Measurements from ENCODE around the gene PRKCA.
"Not testable (repeated sequence)": the region's sequence is repeated elsewhere in the genome, so short reads cannot be mapped to it uniquely, and the experiment has no call there.

Gene PRKCA

GRCh38 chr17:66611397-66611796 is 309.0 kb downstream of the PRKCA start:
- Histone ChIP-seq H3K27ac (ENCODE audit: low read length) (no peak overlapping the region), H3K27me3 (ENCODE audit: control insufficient read depth, insufficient read depth, low read length) (no peaks in the 10 kb centered on the region), H3K4me1 (ENCODE audit: control insufficient read depth, insufficient read depth, low read length) (no peaks in the 10 kb centered on the region), H3K36me3 (ENCODE audit: control insufficient read depth, insufficient read depth, low read length) (no peaks in the 10 kb centered on the region), H3K9me3 (ENCODE audit: control insufficient read depth, insufficient read depth, low read length) (no peaks in the 10 kb centered on the region), H3K4me3 (ENCODE audit: low read length) (no peak overlapping the region)
- no peak for DNase-seq (ENCODE audit: low read depth, low spot score)

GRCh38 chr17:66612993-66613392 is 310.6 kb downstream of the PRKCA start:
- no peaks in the 10 kb centered on the region for H3K9me3 ChIP-seq (ENCODE audit: control insufficient read depth, insufficient read depth, low read length)
- no peaks in the 10 kb centered on the region for H3K4me1 ChIP-seq (ENCODE audit: control insufficient read depth, insufficient read depth, low read length)
- no CpG with 5 or more reads among the region's 4 CpGs for WGBS (ENCODE audit: insufficient coverage, insufficient read length)
- H3K4me3 ChIP-seq (ENCODE audit: low read length) = no peak overlapping the region
- no peak overlapping the region for H3K27ac ChIP-seq (ENCODE audit: low read length)
- no peaks in the 10 kb centered on the region for H3K36me3 ChIP-seq (ENCODE audit: control insufficient read depth, insufficient read depth, low read length)
- H3K27me3 ChIP-seq (ENCODE audit: control insufficient read depth, insufficient read depth, low read length) = no peaks in the 10 kb centered on the region
- no peak for DNase-seq (ENCODE audit: low read depth, low spot score)

GRCh38 chr17:66614469-66614868 is 312.1 kb downstream of the PRKCA start:
- Histone ChIP-seq H3K4me3 (ENCODE audit: low read length) (no peak overlapping the region), H3K4me1 (ENCODE audit: control insufficient read depth, insufficient read depth, low read length) (no peaks in the 10 kb centered on the region), H3K27ac (ENCODE audit: low read length) (no peak overlapping the region), H3K9me3 (ENCODE audit: control insufficient read depth, insufficient read depth, low read length) (no peaks in the 10 kb centered on the region), H3K36me3 (ENCODE audit: control insufficient read depth, insufficient read depth, low read length) (no peaks in the 10 kb centered on the region), H3K27me3 (ENCODE audit: control insufficient read depth, insufficient read depth, low read length) (no peaks in the 10 kb centered on the region)
- no peak for DNase-seq (ENCODE audit: low read depth, low spot score)
- WGBS (ENCODE audit: insufficient coverage, insufficient read length) = no CpG with 5 or more reads among the region's 4 CpGs

- no peaks in the 10 kb centered on the region for H3K36me3 ChIP-seq (ENCODE audit: control insufficient read depth, insufficient read depth, low read length)
- no peaks in the 10 kb centered on the region for H3K9me3 ChIP-seq (ENCODE audit: control insufficient read depth, insufficient read depth, low read length)
- H3K27ac ChIP-seq (ENCODE audit: low read length) = no peak overlapping the region
- H3K4me1 ChIP-seq (ENCODE audit: control insufficient read depth, insufficient read depth, low read length) = no peaks in the 10 kb centered on the region
- DNase-seq (ENCODE audit: low read depth, low spot score) = no peak
- no peaks in the 10 kb centered on the region for H3K27me3 ChIP-seq (ENCODE audit: control insufficient read depth, insufficient read depth, low read length)
- no peak overlapping the region for H3K4me3 ChIP-seq (ENCODE audit: low read length)
- no CpG with 5 or more reads among the region's 6 CpGs for WGBS (ENCODE audit: insufficient coverage, insufficient read length)
These were observed 316.8 kb downstream of the PRKCA start for GRCh38 chr17:66619206-66619605.

- Histone ChIP-seq H3K9me3 (ENCODE audit: control insufficient read depth, insufficient read depth, low read length) (no peaks in the 10 kb centered on the region), H3K4me3 (ENCODE audit: low read length) (no peak overlapping the region), H3K27me3 (ENCODE audit: control insufficient read depth, insufficient read depth, low read length) (no peaks in the 10 kb centered on the region), H3K4me1 (ENCODE audit: control insufficient read depth, insufficient read depth, low read length) (no peaks in the 10 kb centered on the region), H3K27ac (ENCODE audit: low read length) (no peak overlapping the region), H3K36me3 (ENCODE audit: control insufficient read depth, insufficient read depth, low read length) (no peaks in the 10 kb centered on the region)
- DNase-seq (ENCODE audit: low read depth, low spot score) = no peak
- no CpG with 5 or more reads among the region's 2 CpGs for WGBS (ENCODE audit: insufficient coverage, insufficient read length)
These were observed 318.1 kb downstream of the PRKCA start for GRCh38 chr17:66620528-66620927.

- H3K36me3 ChIP-seq (ENCODE audit: control insufficient read depth, insufficient read depth, low read length); H3K27me3 ChIP-seq (ENCODE audit: control insufficient read depth, insufficient read depth, low read length); H3K4me3 ChIP-seq (ENCODE audit: low read length); H3K4me1 ChIP-seq (ENCODE audit: control insufficient read depth, insufficient read depth, low read length); DNase-seq (ENCODE audit: low read depth, low spot score); H3K27ac ChIP-seq (ENCODE audit: low read length); H3K9me3 ChIP-seq (ENCODE audit: control insufficient read depth, insufficient read depth, low read length): not testable (repeated sequence)
- WGBS (ENCODE audit: insufficient coverage, insufficient read length) = no CpG with 5 or more reads among the region's 2 CpGs
These were observed 322.2 kb downstream of the PRKCA start for GRCh38 chr17:66624630-66625029.

- Histone ChIP-seq H3K27ac (ENCODE audit: low read length) (no peak overlapping the region), H3K4me3 (ENCODE audit: low read length) (no peak overlapping the region), H3K36me3 (ENCODE audit: control insufficient read depth, insufficient read depth, low read length) (no peaks in the 10 kb centered on the region), H3K9me3 (ENCODE audit: control insufficient read depth, insufficient read depth, low read length) (no peaks in the 10 kb centered on the region), H3K4me1 (ENCODE audit: control insufficient read depth, insufficient read depth, low read length) (no peaks in the 10 kb centered on the region), H3K27me3 (ENCODE audit: control insufficient read depth, insufficient read depth, low read length) (no peaks in the 10 kb centered on the region)
- DNase-seq (ENCODE audit: low read depth, low spot score) = no peak
- no CpG with 5 or more reads among the region's 2 CpGs for WGBS (ENCODE audit: insufficient coverage, insufficient read length)
These were observed 322.9 kb downstream of the PRKCA start for GRCh38 chr17:66625311-66625767.

GRCh38 chr17:66627985-66628384 is 325.6 kb downstream of the PRKCA start:
- Histone ChIP-seq H3K9me3 (ENCODE audit: control insufficient read depth, insufficient read depth, low read length) (no peaks in the 10 kb centered on the region), H3K4me1 (ENCODE audit: control insufficient read depth, insufficient read depth, low read length) (no peaks in the 10 kb centered on the region), H3K36me3 (ENCODE audit: control insufficient read depth, insufficient read depth, low read length) (no peaks in the 10 kb centered on the region), H3K27me3 (ENCODE audit: control insufficient read depth, insufficient read depth, low read length) (no peaks in the 10 kb centered on the region; the same call in 1 of the 2 replicates), H3K4me3 (ENCODE audit: low read length) (no peak overlapping the region), H3K27ac (ENCODE audit: low read length) (no peak overlapping the region)
- DNase-seq (ENCODE audit: low read depth, low spot score) = no peak
- no CpG with 5 or more reads among the region's 4 CpGs for WGBS (ENCODE audit: insufficient coverage, insufficient read length)

GRCh38 chr17:66629762-66630161 is 327.3 kb downstream of the PRKCA start:
- no peaks in the 10 kb centered on the region for H3K9me3 ChIP-seq (ENCODE audit: control insufficient read depth, insufficient read depth, low read length)
- no peak overlapping the region for H3K4me3 ChIP-seq (ENCODE audit: low read length)
- no peak for DNase-seq (ENCODE audit: low read depth, low spot score)
- H3K36me3 ChIP-seq (ENCODE audit: control insufficient read depth, insufficient read depth, low read length) = no peaks in the 10 kb centered on the region
- no peaks in the 10 kb centered on the region; the same call in 1 of the 2 replicates for H3K27me3 ChIP-seq (ENCODE audit: control insufficient read depth, insufficient read depth, low read length)
- no CpG with 5 or more reads among the region's 3 CpGs for WGBS (ENCODE audit: insufficient coverage, insufficient read length)
- H3K4me1 ChIP-seq (ENCODE audit: control insufficient read depth, insufficient read depth, low read length) = no peaks in the 10 kb centered on the region
- no peak overlapping the region for H3K27ac ChIP-seq (ENCODE audit: low read length)

- no peaks in the 10 kb centered on the region for H3K36me3 ChIP-seq (ENCODE audit: control insufficient read depth, insufficient read depth, low read length)
- H3K27me3 ChIP-seq (ENCODE audit: control insufficient read depth, insufficient read depth, low read length) = no peaks in the 10 kb centered on the region; the same call in 1 of the 2 replicates
- no CpG with 5 or more reads among the region's 2 CpGs for WGBS (ENCODE audit: insufficient coverage, insufficient read length)
These were observed 328.0 kb downstream of the PRKCA start for GRCh38 chr17:66630379-66630778.

GRCh38 chr17:66630828-66631472 is 328.5 kb downstream of the PRKCA start:
- Histone ChIP-seq H3K36me3 (ENCODE audit: control insufficient read depth, insufficient read depth, low read length) (no peaks in the 10 kb centered on the region), H3K4me1 (ENCODE audit: control insufficient read depth, insufficient read depth, low read length) (no peaks in the 10 kb centered on the region), H3K27me3 (ENCODE audit: control insufficient read depth, insufficient read depth, low read length) (no peaks in the 10 kb centered on the region; the same call in 1 of the 2 replicates), H3K4me3 (ENCODE audit: low read length) (no peak overlapping the region), H3K9me3 (ENCODE audit: control insufficient read depth, insufficient read depth, low read length) (no peaks in the 10 kb centered on the region), H3K27ac (ENCODE audit: low read length) (no peak overlapping the region)
- no peak for DNase-seq (ENCODE audit: low read depth, low spot score)
- WGBS (ENCODE audit: insufficient coverage, insufficient read length) = no CpG with 5 or more reads among the region's 3 CpGs

More at GRCh38 chr17:66630379-66630778, 328.0 kb downstream of the PRKCA start:
- Histone ChIP-seq H3K4me1 (ENCODE audit: control insufficient read depth, insufficient read depth, low read length) (no peaks in the 10 kb centered on the region), H3K9me3 (ENCODE audit: control insufficient read depth, insufficient read depth, low read length) (no peaks in the 10 kb centered on the region), H3K4me3 (ENCODE audit: low read length) (no peak overlapping the region), H3K27ac (ENCODE audit: low read length) (no peak overlapping the region)
- DNase-seq (ENCODE audit: low read depth, low spot score) = no peak

Measured in iPS DF 6.9 (cell line).